Left lung (tissue), 10 donors: ENCODE data around the gene TTC31. TPM values are rescaled to one million over a fixed set of nuclear protein-coding genes. Genes with fewer than 3 reads are reported as not detected.
A peak's percentile ranks its signal among the peaks of the same experiment; 100 is the strongest.
"Not testable (repeated sequence)": the region's sequence is repeated elsewhere in the genome, so short reads cannot be mapped to it uniquely, and the experiment has no call there.

Experiments
- ATAC-seq: fragments of 200-7000 bp; cut with Tn5 transposase; one replicate; pipeline ENCODE4 v1.9.1; 2020; ENCODE audit warnings: moderate library complexity
- DNase-seq, 4 donors: peaks; one replicate each; pipeline ENCODE4 v3.0.0-alpha.2; 2013 to 2020
- H3K27ac ChIP-seq, 2 donors: fragments of 200-600 bp; sonication (generic) in 1 of 2; one replicate each; pipeline versions ENCODE4 v1.5.0 to v1.8.0; 2020 to 2021
- H3K27me3 ChIP-seq, 2 donors: fragments of 200-600 bp; sonication (generic) in 1 of 2; one replicate each; pipeline versions ENCODE4 v1.5.0 to v1.8.0; 2020 to 2021
- H3K36me3 ChIP-seq, 2 donors: fragments of 200-600 bp; sonication (generic) in 1 of 2; one replicate each; pipeline versions ENCODE4 v1.5.0 to v1.8.0; 2020 to 2021
- H3K4me1 ChIP-seq, 2 donors: fragments of 200-600 bp; one replicate each; pipeline ENCODE4 v1.8.0; 2021
- H3K4me3 ChIP-seq, 2 donors: fragments of 200-600 bp; sonication (generic) in 1 of 2; one replicate each; pipeline versions ENCODE4 v1.5.0 to v1.8.0; 2020 to 2021; ENCODE audit warnings: mild to moderate bottlenecking in 1 of 2
- H3K9me3 ChIP-seq, 2 donors: fragments of 200-600 bp; sonication (generic) in 1 of 2; one replicate each; pipeline versions ENCODE4 v1.5.0 to v1.8.0; 2020 to 2021
- intact Hi-C, 2 donors: fragments of 100-400 bp; cut with DNase I; formaldehyde crosslinking; loops; one replicate each; pipeline versions ENCODE4 v1.11.2 to v1.14.2; 2022
- polyA plus RNA-seq, 6 donors: library from polyadenylated mRNA; unstranded; fragments of 120-200 nt; gene quantifications; one replicate each; pipeline ENCODE4 v1.2.1, GENCODE V29; 2013; ENCODE audit not compliant: insufficient read length in 6 of 6
- total RNA-seq, 2 donors: library from RNA; stranded (reverse); fragmentation: NEBNext Ultra II Directional; extraction: Animal tissue kit (Norgen Biotek cat#: 25700); gene quantifications; one replicate each; pipeline ENCODE4 v1.2.1, GENCODE V29; 2021
- TF ChIP-seq, protein P1 (sequence below), 2 donors: fragments of 200-600 bp; sonication (generic) in 1 of 2; IDR thresholded peaks; one replicate each; pipeline versions ENCODE4 v1.5.0 to v1.8.0; 2021; ENCODE audit warnings: antibody characterized with exemption in 2 of 2
- donor health status: DM: no; HTN: yes; CAD: no.
- donor health status: DM: no; HTN: no; CAD: no.

The TTC31 gene
- total and polyA plus RNA-seq, 8 donors, result 22.1 to 38.4 (median 33.5) TPM

DNA sequence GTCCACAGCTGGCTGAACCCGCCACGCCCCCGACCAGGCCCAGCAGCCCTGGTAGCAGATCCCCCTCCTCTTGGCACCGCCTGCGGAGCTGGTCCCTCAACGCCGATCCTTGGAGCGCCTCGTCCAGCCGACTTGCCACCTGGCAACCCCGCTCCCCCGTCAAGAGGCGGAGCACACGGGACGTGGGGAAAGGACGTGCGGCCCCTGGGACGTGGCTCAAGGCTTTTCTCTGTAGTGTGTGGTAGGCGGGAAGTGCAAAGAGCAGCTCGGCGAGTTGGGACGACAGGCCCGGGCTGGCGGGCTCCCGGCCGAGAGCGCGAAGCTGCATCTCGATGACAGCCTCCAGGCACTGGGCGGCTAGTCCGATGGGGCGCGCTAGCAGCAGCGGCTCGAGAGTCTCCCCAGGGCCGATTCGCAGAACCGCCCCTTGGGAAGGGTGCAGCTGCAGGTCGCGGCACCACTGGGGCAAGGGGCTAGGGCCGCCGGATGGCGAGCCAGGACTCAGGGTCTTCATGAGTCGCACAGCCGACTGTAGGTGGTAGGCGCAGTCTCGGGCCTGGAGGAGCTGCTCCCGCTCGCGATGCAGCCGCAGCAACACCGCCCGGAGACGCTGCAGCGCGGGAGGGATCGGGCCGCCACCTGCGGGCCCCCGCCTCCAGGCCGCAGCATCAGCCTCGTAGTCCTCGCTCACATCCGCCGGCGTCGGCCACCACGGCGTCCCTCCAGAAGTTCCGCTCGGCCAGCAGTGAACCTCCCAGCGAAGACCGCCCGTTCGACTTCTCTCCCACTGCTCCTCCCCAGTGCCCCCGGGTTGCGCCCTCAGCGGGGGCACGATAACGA, 700 bp upstream of the TTC31 start:
- peaks cover 0 to 30% of the 10 kb centered on the region in 2 donors for H3K36me3 ChIP-seq
- no peaks in the 10 kb centered on the region for H3K9me3 ChIP-seq
- peaks cover 19 to 48% of the 10 kb centered on the region in 2 donors for H3K4me1 ChIP-seq
- H3K27ac ChIP-seq, result peak overlapping the region; percentile 89 to 94
- DNase-seq (peak in 2 of 4 donors; percentile 70 to 90), ATAC-seq (peak; percentile 57)
- TF ChIP-seq, protein P1, sequence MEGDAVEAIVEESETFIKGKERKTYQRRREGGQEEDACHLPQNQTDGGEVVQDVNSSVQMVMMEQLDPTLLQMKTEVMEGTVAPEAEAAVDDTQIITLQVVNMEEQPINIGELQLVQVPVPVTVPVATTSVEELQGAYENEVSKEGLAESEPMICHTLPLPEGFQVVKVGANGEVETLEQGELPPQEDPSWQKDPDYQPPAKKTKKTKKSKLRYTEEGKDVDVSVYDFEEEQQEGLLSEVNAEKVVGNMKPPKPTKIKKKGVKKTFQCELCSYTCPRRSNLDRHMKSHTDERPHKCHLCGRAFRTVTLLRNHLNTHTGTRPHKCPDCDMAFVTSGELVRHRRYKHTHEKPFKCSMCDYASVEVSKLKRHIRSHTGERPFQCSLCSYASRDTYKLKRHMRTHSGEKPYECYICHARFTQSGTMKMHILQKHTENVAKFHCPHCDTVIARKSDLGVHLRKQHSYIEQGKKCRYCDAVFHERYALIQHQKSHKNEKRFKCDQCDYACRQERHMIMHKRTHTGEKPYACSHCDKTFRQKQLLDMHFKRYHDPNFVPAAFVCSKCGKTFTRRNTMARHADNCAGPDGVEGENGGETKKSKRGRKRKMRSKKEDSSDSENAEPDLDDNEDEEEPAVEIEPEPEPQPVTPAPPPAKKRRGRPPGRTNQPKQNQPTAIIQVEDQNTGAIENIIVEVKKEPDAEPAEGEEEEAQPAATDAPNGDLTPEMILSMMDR (IDR thresholded peaks at IDR 0.05), result no peak
- peak overlapping the region; percentile 84 to 96 for H3K4me3 ChIP-seq
- intact Hi-C loops, result loop anchor here in 1 of 2 donors (5.0 kb wide), 1 partner anchor 105 kb away; no protein-coding TSS in a partner anchor
- no peaks in the 10 kb centered on the region for H3K27me3 ChIP-seq

DNA sequence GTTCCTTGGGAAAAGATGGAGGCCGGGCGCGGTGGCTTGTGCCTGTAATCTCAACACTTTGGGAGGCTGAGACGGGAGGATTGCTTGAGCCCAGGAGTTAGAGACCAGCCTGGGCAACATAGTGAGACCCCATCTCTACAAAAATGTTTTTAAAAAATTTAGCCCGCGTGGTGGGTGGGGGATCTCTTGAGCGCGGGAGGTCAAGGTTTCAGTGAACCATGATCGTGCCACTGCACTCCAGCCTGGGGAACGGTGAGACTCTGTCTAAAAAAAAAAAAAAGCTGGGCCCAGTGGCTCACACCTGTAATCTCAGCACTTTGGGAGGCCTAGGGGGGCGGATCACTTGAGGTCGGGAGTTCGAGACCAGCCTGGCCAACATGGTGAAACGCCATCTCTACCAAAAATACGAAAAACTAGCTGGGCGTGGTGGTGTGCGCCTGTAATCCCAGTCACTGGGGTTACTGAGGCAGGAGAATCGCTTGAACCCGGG, 839 bp downstream of the TTC31 start:
- not testable (repeated sequence) for H3K27me3 ChIP-seq, ATAC-seq, H3K9me3 ChIP-seq
- peaks cover 19 to 44% of the 10 kb centered on the region in 2 donors for H3K4me1 ChIP-seq
- peak in 1 of 4 donors; percentile 9 for DNase-seq
- H3K4me3 ChIP-seq, result peak overlapping the region; percentile 84 to 96
- intact Hi-C loops, result loop anchor here in 1 of 2 donors (5.0 kb wide), 1 partner anchor 104 kb away; no protein-coding TSS in a partner anchor
- peaks cover 0 to 42% of the 10 kb centered on the region in 2 donors for H3K36me3 ChIP-seq
- peak overlapping the region in 1 of 2 donors; percentile 94 for H3K27ac ChIP-seq

DNA sequence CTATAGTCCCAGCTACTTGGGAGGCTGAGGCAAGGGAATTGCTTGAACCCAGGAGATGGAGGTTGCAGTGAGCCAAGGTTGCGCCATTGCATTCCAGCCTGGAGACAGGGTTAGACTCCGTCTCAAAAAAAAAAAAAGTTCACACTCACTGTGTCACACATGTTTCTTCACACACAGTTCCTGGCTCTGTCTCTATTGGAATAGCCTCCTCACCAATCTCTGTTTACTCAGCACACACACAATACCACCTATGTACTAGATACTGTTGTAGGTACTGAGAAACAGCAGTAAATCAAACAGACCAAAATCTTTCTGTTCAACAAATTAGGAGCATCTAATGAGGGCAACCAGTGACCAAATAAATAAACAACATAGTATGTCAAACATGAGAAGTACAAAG, 3.3 kb downstream of the TTC31 start:
- H3K27me3 ChIP-seq, result no peaks in the 10 kb centered on the region
- peaks cover 0 to 56% of the 10 kb centered on the region in 2 donors for H3K36me3 ChIP-seq
- TF ChIP-seq, protein P1 (IDR thresholded peaks at IDR 0.05), result no peak
- ATAC-seq (no peak), DNase-seq (no peak)
- intact Hi-C loops, result no loop called here
- no peaks in the 10 kb centered on the region for H3K9me3 ChIP-seq
- no peak overlapping the region for H3K4me3 ChIP-seq
- peaks cover 14 to 26% of the 10 kb centered on the region in 2 donors for H3K4me1 ChIP-seq
- H3K27ac ChIP-seq, result no peak overlapping the region

DNA sequence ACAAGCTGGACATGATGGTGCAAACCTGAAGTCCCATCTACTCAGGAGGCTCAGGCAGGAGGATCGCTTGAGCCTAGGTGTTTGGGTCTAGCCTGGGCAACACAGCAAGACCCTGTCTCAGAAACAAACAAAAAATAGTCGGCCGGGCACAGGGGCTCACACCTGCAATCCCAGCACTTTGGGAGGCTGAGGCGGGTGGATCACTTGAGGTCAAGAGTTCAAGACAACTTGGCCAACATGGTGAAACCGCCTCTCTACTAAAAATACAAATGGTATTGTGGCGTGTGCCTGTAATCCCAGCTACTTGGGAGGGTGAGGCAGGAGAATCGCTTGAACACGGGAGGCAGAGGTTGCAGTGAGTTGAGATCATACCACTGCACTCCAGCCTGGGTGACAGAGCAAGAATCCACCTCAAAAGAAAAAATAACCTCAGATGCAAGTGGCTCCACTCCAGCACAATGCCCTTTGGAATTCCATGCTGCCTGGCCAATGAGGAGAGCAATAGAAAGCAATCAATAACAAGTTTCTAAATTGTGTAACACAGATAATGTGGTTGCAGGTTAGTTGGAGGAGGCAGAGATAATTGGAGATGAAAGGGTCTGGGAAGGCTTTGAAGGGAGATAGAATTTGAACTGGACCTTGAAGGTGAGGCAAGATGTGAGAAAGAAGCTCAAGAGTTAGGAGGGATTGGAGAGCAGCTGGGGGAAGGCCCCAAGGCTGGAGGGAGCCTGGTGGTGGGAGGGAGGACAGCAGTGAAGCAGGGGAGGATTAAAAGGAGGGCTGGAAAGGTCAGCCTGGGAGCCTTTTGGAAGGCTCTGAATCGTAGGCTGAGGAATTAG, 6.0 kb downstream of the TTC31 start:
- H3K9me3 ChIP-seq, result no peaks in the 10 kb centered on the region
- H3K36me3 ChIP-seq, result peaks cover 0 to 83% of the 10 kb centered on the region in 2 donors
- no peaks in the 10 kb centered on the region for H3K27me3 ChIP-seq
- TF ChIP-seq, protein P1 (IDR thresholded peaks at IDR 0.05), result no peak
- ATAC-seq (no peak), DNase-seq (peak in 1 of 4 donors; percentile 16)
- H3K4me3 ChIP-seq, result no peak overlapping the region
- H3K4me1 ChIP-seq, result peaks cover 0 to 7% of the 10 kb centered on the region in 2 donors
- no peak overlapping the region for H3K27ac ChIP-seq
- intact Hi-C loops, result no loop called here

DNA sequence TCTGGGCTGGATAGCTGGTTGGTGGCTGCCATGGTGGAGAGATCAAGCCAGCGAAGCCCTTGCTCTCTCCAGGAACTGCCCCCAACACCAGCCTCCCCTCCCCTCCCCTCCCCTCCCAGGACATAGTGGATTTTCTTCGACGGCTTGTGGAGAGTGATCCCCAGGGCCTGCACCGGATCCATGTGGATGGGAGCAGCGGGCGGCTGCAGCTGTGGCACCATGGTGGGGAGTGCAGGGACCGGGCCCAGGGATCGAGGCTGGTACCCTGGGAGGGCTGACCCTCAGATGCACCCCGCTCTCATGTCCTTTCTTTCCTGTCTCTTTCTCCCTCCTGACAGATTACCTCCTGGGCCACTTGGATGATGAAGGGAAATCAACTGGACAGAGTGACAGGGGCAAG, 7.0 kb downstream of the TTC31 start:
- no peak overlapping the region for H3K4me3 ChIP-seq
- H3K27me3 ChIP-seq, result no peaks in the 10 kb centered on the region
- ATAC-seq (no peak), DNase-seq (peak in 1 of 4 donors; percentile 53)
- no peak overlapping the region for H3K27ac ChIP-seq
- intact Hi-C loops, result no loop called here
- peaks cover 0 to 91% of the 10 kb centered on the region in 2 donors for H3K36me3 ChIP-seq
- H3K9me3 ChIP-seq, result no peaks in the 10 kb centered on the region
- no peaks in the 10 kb centered on the region for H3K4me1 ChIP-seq
- TF ChIP-seq, protein P1 (IDR thresholded peaks at IDR 0.05), result no peak
